SJSA1 (cell line): Measurements from ENCODE around the gene SMCO4. TPM values are rescaled to one million over a fixed set of nuclear protein-coding genes. Genes with fewer than 3 reads are reported as not detected.
"Not testable (repeated sequence)": the region's sequence is repeated elsewhere in the genome, so short reads cannot be mapped to it uniquely, and the experiment has no call there.

Experiments used
- DNase-seq, 2 experiments: peaks; one replicate each; pipeline ENCODE4 v3.0.0-alpha.2; 2015 to 2020; ENCODE audit warnings: low spot score in 2 of 2, low read depth in 1 of 2
- H3K27ac ChIP-seq: fragments of 250-450 bp; sonication (Bioruptor Pico); 2 replicates; pipeline ENCODE4 v1.5.1; 2020; ENCODE audit warnings: mild to moderate bottlenecking, moderate library complexity
- H3K27me3 ChIP-seq: fragments of 250-450 bp; sonication (Bioruptor Pico); replicated peaks from 2 replicates; pipeline ENCODE4 v1.5.1; 2020; ENCODE audit warnings: mild to moderate bottlenecking, moderate library complexity
- H3K36me3 ChIP-seq: fragments of 250-450 bp; sonication (Bioruptor Pico); 2 replicates; pipeline ENCODE4 v1.5.1; 2020; ENCODE audit warnings: mild to moderate bottlenecking
- H3K4me1 ChIP-seq: fragments of 250-450 bp; sonication (Bioruptor Pico); replicated peaks from 2 replicates; pipeline ENCODE4 v1.6.1; 2021; ENCODE audit warnings: mild to moderate bottlenecking
- H3K4me3 ChIP-seq: fragments of 250-450 bp; sonication (Bioruptor Pico); 2 replicates; pipeline ENCODE4 v1.5.1; 2020; ENCODE audit warnings: mild to moderate bottlenecking
- H3K9me3 ChIP-seq: fragments of 250-450 bp; sonication (Bioruptor Pico); replicated peaks from 2 replicates; pipeline ENCODE4 v1.5.1; 2020; ENCODE audit warnings: mild to moderate bottlenecking
- total RNA-seq: library from RNA; depleted of rRNA; stranded (reverse); fragments of >200 nt; shearing (Covaris generic); gene quantifications from 2 replicates; pipeline ENCODE4 v1.2.3, GENCODE V29; 2014; rRNA removed

Gene SMCO4
- total RNA-seq, result 6.8 and 26.9 TPM in 2 replicates

- Histone ChIP-seq H3K36me3 (no peaks in the 10 kb centered on the region), H3K4me3 (peak within 1 kb of the TSS; percentile 42), H3K4me1 (peaks cover 11% of the 10 kb centered on the region; the same call in 1 of the 2 replicates), H3K27ac (no peak within 1 kb of the TSS), H3K9me3 (no peaks in the 10 kb centered on the region), H3K27me3 (no peaks in the 10 kb centered on the region)
- peak; percentile 34 to 60 for DNase-seq
Measured at GRCh38 chr11:93543292-93543977, at the start of gene SMCO4. Gene SMCO4 (minus strand): TSS chr11:93543391. CDS start chr11:93479189, 64,202 bp downstream.

- no peak for DNase-seq
- Histone ChIP-seq H3K27me3 (no peaks in the 10 kb centered on the region), H3K27ac (no peak overlapping the region), H3K36me3 (no peaks in the 10 kb centered on the region), H3K9me3 (no peaks in the 10 kb centered on the region), H3K4me1 (no peaks in the 10 kb centered on the region), H3K4me3 (no peak overlapping the region)
Measured at GRCh38 chr11:93591247-93591898, 48.2 kb upstream of the SMCO4 start.

- no peaks in the 10 kb centered on the region for H3K4me1 ChIP-seq
- H3K36me3 ChIP-seq, result no peaks in the 10 kb centered on the region
- no peak overlapping the region for H3K4me3 ChIP-seq
- H3K27ac ChIP-seq, result no peak overlapping the region
- no peaks in the 10 kb centered on the region for H3K9me3 ChIP-seq
- no peak for DNase-seq
- no peaks in the 10 kb centered on the region for H3K27me3 ChIP-seq
Measured at GRCh38 chr11:93589347-93589746, 46.2 kb upstream of the SMCO4 start.

GRCh38 chr11:93587858-93588581, 44.8 kb upstream of the SMCO4 start:
- Histone ChIP-seq H3K36me3 (no peaks in the 10 kb centered on the region), H3K27me3 (no peaks in the 10 kb centered on the region), H3K9me3 (no peaks in the 10 kb centered on the region), H3K27ac (no peak overlapping the region), H3K4me1 (no peaks in the 10 kb centered on the region), H3K4me3 (no peak overlapping the region)
- DNase-seq, result no peak

GRCh38 chr11:93587425-93587824, 44.2 kb upstream of the SMCO4 start:
- DNase-seq, H3K27me3 ChIP-seq, H3K4me1 ChIP-seq, H3K4me3 ChIP-seq, H3K9me3 ChIP-seq, H3K27ac ChIP-seq, H3K36me3 ChIP-seq: not testable (repeated sequence)

- no peaks in the 10 kb centered on the region for H3K36me3 ChIP-seq
- no peak overlapping the region for H3K27ac ChIP-seq
Measured at GRCh38 chr11:93585758-93586157, 42.6 kb upstream of the SMCO4 start.

GRCh38 chr11:93583490-93583889, 40.3 kb upstream of the SMCO4 start:
- Histone ChIP-seq H3K27me3 (no peaks in the 10 kb centered on the region), H3K9me3 (no peaks in the 10 kb centered on the region)
- no peak for DNase-seq

More at GRCh38 chr11:93585758-93586157, 42.6 kb upstream of the SMCO4 start:
- no peaks in the 10 kb centered on the region for H3K9me3 ChIP-seq
- no peaks in the 10 kb centered on the region for H3K4me1 ChIP-seq
- H3K4me3 ChIP-seq, result no peak overlapping the region
- no peaks in the 10 kb centered on the region for H3K27me3 ChIP-seq
- DNase-seq, result no peak

GRCh38 chr11:93579187-93579751, 36.1 kb upstream of the SMCO4 start:
- Histone ChIP-seq H3K4me3 (no peak overlapping the region), H3K27ac (no peak overlapping the region), H3K9me3 (no peaks in the 10 kb centered on the region), H3K4me1 (no peaks in the 10 kb centered on the region; the same call in 1 of the 2 replicates), H3K36me3 (no peaks in the 10 kb centered on the region), H3K27me3 (no peaks in the 10 kb centered on the region)
- no peak for DNase-seq

More at GRCh38 chr11:93583490-93583889, 40.3 kb upstream of the SMCO4 start:
- Histone ChIP-seq H3K27ac (no peak overlapping the region), H3K36me3 (no peaks in the 10 kb centered on the region), H3K4me3 (no peak overlapping the region), H3K4me1 (no peaks in the 10 kb centered on the region)

GRCh38 chr11:93577286-93577685, 34.1 kb upstream of the SMCO4 start:
- no peak overlapping the region for H3K27ac ChIP-seq
- no peaks in the 10 kb centered on the region for H3K27me3 ChIP-seq
- H3K4me3 ChIP-seq, result no peak overlapping the region

GRCh38 chr11:93576870-93577269, 33.7 kb upstream of the SMCO4 start:
- peak in 1 of 2 experiments; percentile 0 for DNase-seq
- not testable (repeated sequence) for H3K27ac ChIP-seq, H3K4me3 ChIP-seq, H3K27me3 ChIP-seq, H3K36me3 ChIP-seq, H3K4me1 ChIP-seq, H3K9me3 ChIP-seq

More at GRCh38 chr11:93577286-93577685, 34.1 kb upstream of the SMCO4 start:
- Histone ChIP-seq H3K36me3 (no peaks in the 10 kb centered on the region), H3K4me1 (no peaks in the 10 kb centered on the region; the same call in 1 of the 2 replicates), H3K9me3 (no peaks in the 10 kb centered on the region)
- DNase-seq, result peak in 1 of 2 experiments; percentile 17

GRCh38 chr11:93574638-93575220, 31.5 kb upstream of the SMCO4 start:
- Histone ChIP-seq H3K27ac (no peak overlapping the region), H3K4me1 (no peaks in the 10 kb centered on the region; the same call in 1 of the 2 replicates), H3K9me3 (no peaks in the 10 kb centered on the region), H3K36me3 (no peaks in the 10 kb centered on the region), H3K27me3 (no peaks in the 10 kb centered on the region), H3K4me3 (no peak overlapping the region)
- no peak for DNase-seq

- Histone ChIP-seq H3K4me1 (no peaks in the 10 kb centered on the region; the same call in 1 of the 2 replicates), H3K36me3 (no peaks in the 10 kb centered on the region), H3K27me3 (no peaks in the 10 kb centered on the region), H3K9me3 (no peaks in the 10 kb centered on the region), H3K4me3 (no peak overlapping the region), H3K27ac (no peak overlapping the region)
- DNase-seq, result no peak
Measured at GRCh38 chr11:93573184-93573583, 30.0 kb upstream of the SMCO4 start.

- H3K36me3 ChIP-seq, result no peaks in the 10 kb centered on the region
- H3K9me3 ChIP-seq, result no peaks in the 10 kb centered on the region
- no peaks in the 10 kb centered on the region for H3K27me3 ChIP-seq
Measured at GRCh38 chr11:93572621-93573020, 29.4 kb upstream of the SMCO4 start.

More at GRCh38 chr11:93572621-93573020, 29.4 kb upstream of the SMCO4 start:
- DNase-seq, result no peak
- H3K4me1 ChIP-seq, result no peaks in the 10 kb centered on the region; the same call in 1 of the 2 replicates
- H3K4me3 ChIP-seq, result no peak overlapping the region
- no peak overlapping the region for H3K27ac ChIP-seq
